Measurements from ENCODE around the gene PTPRN2.

- TF ChIP-seq CTCF (conservative IDR thresholded peaks at IDR 0.05) (no peak), EZH2 (IDR thresholded peaks at IDR 0.05; ENCODE audit: low read depth) (no peak)
These were observed 19.9 kb upstream of the PTPRN2 start for GRCh38 chr7:158607563-158607962.

Data from PC-9 (cell line).